Effector memory CD8-positive, alpha-beta T cell (primary cell): ENCODE data around the gene HSD17B1.
"Not testable (repeated sequence)": the region's sequence is repeated elsewhere in the genome, so short reads cannot be mapped to it uniquely, and the experiment has no call there.

Experiments used
- ATAC-seq: fragments of 150-1000 bp; cut with Tn5 transposase; replicated peaks from 2 replicates; pipeline ENCODE4 v1.10.0; 2021; ENCODE audit warnings: mild to moderate bottlenecking, moderate library complexity
- DNase-seq, 3 experiments: peaks; one replicate each; pipeline ENCODE4 v3.0.0; 2021
- H3K27ac Mint-ChIP-seq, 2 donors: one replicate each; pipeline ENCODE4 v1.8.0; 2022; ENCODE audit warnings: mild to moderate bottlenecking in 2 of 2, mixed read lengths in 2 of 2, moderate library complexity in 2 of 2
- H3K27me3 Mint-ChIP-seq, 2 donors: one replicate each; pipeline ENCODE4 v1.8.0; 2022; ENCODE audit warnings: mixed read lengths in 2 of 2
- H3K36me3 Mint-ChIP-seq: one replicate; pipeline ENCODE4 v1.8.0; 2022; ENCODE audit warnings: mild to moderate bottlenecking, moderate library complexity, mixed read lengths; ENCODE audit not compliant: insufficient read depth
- H3K4me1 Mint-ChIP-seq, 2 donors: one replicate each; pipeline ENCODE4 v1.8.0; 2022; ENCODE audit warnings: low read depth in 2 of 2, mixed read lengths in 2 of 2
- H3K4me3 Mint-ChIP-seq, 2 donors: one replicate each; pipeline ENCODE4 v1.8.0; 2022; ENCODE audit warnings: mild to moderate bottlenecking in 2 of 2, mixed read lengths in 2 of 2, moderate library complexity in 2 of 2
- H3K9me3 Mint-ChIP-seq, 2 donors: one replicate each; pipeline ENCODE4 v1.8.0; 2022; ENCODE audit warnings: mixed read lengths in 2 of 2

HSD17B1 gene

DNA sequence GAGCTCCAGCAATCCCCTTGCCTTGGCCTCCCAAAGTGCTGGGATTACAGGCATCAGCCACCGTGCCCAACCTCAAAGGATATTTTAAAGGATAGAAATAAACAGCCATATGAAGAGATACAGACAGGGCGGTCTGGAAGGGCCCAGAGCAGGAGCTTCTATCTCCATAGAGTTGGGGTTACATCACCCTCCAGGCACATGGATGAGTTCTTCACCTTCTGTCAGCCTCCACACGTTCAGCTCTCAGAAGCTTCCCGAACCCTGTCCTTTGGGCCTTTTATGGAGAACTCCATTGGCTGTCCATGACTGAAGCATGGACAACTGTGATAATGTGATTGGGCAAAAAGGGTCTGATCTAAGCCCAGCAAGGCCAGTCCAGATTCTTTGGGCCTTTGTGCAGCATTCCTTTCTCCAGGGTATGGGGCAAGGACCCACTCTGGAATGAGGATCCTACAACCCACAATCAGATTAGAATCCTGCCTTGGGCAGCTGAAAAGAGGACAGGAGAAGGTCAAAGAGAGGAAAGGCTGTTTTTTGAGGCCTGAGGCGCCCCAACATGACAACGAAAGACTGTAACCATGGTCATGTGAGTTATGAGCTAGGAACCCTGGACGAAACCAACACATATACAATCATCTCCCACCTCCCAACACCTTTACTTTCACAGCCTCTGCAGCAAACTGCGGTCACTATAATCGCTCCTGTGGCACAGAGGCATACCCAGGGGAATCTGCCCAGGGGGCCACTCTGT, 6.8 kb upstream of the HSD17B1 start:
- H3K4me1 Mint-ChIP-seq = peaks cover 13 to 19% of the 10 kb centered on the region in 2 donors
- not testable (repeated sequence) for H3K27ac Mint-ChIP-seq, DNase-seq

DNA sequence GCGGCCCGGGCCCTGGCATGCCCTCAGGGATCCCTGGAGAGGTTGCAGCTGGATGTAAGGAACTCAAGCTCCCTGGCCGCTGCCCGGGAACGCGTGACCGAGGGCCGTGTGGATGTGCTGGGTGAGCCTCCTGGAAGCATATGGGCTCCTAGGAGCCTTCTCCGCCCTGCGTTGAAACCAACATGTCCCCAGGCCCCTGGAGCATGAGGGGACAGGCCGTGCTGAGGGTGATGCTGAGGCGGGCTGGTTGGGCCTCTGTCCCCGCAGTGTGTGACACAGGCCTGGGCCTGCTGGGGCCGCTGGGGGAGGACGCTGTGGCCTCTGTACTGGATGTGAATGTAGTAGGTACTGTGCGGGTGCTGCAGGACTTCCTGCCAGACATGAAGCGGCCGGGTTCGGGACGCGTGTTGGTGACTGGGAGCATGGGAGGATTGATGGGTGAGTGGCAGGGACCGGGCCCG, 5.7 kb upstream of the HSD17B1 start:
- no peak for ATAC-seq
- Mint-ChIP-seq H3K4me1 (peaks cover 11 to 16% of the 10 kb centered on the region in 2 donors), H3K27ac (no peak overlapping the region), H3K27me3 (no peaks in the 10 kb centered on the region), H3K36me3 (peaks cover 5% of the 10 kb centered on the region), H3K4me3 (peak overlapping the region in 1 of 2 donors; percentile 33), H3K9me3 (no peaks in the 10 kb centered on the region)
- no peak for DNase-seq

More for the DNA sequence above, 6.8 kb upstream of the HSD17B1 start:
- H3K9me3 Mint-ChIP-seq, H3K27me3 Mint-ChIP-seq, H3K4me3 Mint-ChIP-seq, ATAC-seq, H3K36me3 Mint-ChIP-seq: not testable (repeated sequence)

DNA sequence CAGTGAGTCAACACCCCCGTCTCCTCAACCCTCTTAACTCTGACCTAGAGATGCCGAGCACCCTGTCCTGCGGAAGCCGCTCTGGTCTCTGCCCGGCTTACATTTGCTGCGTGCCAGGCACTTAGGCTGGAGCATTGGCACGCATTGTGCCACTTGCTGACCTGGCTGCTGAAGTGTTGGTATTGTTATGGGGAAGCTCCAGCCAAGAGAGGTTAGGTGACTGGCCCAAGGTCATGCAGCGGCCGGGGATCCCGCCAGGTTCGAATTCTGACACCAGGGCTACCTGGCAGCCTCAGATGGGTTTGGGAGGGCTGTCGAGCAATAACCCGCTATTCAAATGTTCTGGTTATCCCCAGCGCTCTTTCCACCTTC, 5.0 kb upstream of the HSD17B1 start:
- ATAC-seq = no peak
- H3K4me1 Mint-ChIP-seq = peaks cover 16 to 18% of the 10 kb centered on the region in 2 donors
- no peaks in the 10 kb centered on the region for H3K9me3 Mint-ChIP-seq

DNA sequence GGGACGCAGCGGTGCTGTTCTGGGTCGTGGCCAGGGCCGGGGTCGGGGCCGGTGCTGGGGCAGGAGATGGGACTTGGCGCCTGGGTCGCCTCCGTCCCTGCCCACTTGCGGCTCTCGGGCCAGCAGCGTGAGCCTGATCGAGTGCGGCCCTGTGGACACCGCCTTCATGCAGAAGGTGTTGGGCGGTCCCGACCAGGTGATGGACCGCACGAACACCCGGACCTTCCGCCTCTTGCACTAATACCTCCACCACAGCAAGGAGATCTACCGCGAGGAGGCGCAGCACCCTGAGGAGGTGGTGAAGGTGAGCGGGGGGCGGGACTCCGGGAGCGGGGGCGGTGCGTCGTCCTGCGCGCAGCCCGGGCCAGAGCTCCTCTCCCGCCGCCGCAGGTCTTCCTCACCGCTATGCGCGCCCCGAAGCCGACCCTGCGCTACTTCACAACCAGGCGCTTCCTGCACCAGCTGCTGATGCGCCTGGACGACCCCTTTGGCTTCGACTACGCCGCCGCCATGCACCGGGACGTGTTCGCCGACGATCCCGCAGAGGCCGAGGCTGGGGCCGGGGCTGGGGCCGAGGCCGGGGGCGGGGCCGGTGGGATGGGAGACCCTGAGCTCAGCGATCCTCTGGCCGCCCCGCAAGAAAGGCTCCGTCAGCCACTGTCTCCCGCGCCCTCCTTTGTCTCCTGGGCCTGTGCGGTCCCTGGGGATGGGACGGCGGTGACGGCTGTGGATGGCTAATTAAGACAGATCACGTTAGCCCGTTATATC, 4.5 kb upstream of the HSD17B1 start:
- DNase-seq (peak; percentile 58 to 74 (median 71)), ATAC-seq (peak; percentile 93)
- no peaks in the 10 kb centered on the region for H3K27me3 Mint-ChIP-seq
- H3K9me3 Mint-ChIP-seq = no peaks in the 10 kb centered on the region
- H3K4me3 Mint-ChIP-seq = peak overlapping the region; percentile 29 to 33
- peaks cover 16 to 21% of the 10 kb centered on the region in 2 donors for H3K4me1 Mint-ChIP-seq
- H3K27ac Mint-ChIP-seq = no peak overlapping the region
- peaks cover 3% of the 10 kb centered on the region for H3K36me3 Mint-ChIP-seq

More for the DNA sequence above, 5.0 kb upstream of the HSD17B1 start:
- Mint-ChIP-seq H3K27ac (no peak overlapping the region), H3K4me3 (peak overlapping the region in 1 of 2 donors; percentile 33), H3K27me3 (no peaks in the 10 kb centered on the region), H3K36me3 (peaks cover 3% of the 10 kb centered on the region)
- no peak for DNase-seq

DNA sequence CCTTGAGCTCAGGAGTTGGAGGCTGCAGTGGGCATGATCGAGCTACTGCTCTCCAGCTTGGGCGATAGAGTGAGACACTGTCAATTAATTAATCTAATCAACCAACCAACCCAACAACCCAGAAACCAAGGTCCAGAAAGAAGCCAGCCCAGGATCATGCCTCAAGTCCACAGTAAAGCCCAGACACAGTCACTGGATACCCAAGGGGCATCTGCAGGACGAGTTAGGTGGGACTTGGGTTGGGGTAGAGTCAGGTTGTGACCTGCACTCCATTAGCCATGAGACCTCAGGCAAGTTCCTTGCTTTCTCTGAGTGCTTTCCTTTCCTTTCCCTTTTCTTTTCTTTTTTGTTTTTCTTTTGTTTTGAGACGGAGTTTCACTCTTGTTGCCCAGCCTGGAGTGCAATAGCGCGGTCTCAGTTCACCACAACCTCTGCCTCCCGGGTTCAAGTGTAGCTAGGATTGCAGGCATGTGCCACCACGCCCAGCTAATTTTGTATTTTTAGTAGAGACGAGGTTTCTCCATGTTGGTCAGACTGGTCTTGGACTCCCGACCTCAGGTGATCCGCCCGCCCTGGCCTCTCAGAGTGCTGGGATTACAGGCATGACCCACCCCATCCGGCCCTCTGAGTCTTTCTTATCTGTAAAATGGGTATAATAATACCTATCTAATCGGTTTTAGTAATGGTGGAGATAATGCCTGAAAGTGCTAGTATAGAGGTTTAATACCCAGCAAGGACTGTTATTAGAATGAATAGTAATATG, 3.5 kb upstream of the HSD17B1 start:
- H3K4me3 Mint-ChIP-seq = peak overlapping the region; percentile 31 to 38
- DNase-seq (no peak), ATAC-seq (no peak)
- H3K36me3 Mint-ChIP-seq = peaks cover 3% of the 10 kb centered on the region
- H3K9me3 Mint-ChIP-seq = no peaks in the 10 kb centered on the region
- peaks cover 22 to 26% of the 10 kb centered on the region in 2 donors for H3K4me1 Mint-ChIP-seq
- H3K27me3 Mint-ChIP-seq = no peaks in the 10 kb centered on the region
- peak overlapping the region in 1 of 2 donors; percentile 38 for H3K27ac Mint-ChIP-seq

DNA sequence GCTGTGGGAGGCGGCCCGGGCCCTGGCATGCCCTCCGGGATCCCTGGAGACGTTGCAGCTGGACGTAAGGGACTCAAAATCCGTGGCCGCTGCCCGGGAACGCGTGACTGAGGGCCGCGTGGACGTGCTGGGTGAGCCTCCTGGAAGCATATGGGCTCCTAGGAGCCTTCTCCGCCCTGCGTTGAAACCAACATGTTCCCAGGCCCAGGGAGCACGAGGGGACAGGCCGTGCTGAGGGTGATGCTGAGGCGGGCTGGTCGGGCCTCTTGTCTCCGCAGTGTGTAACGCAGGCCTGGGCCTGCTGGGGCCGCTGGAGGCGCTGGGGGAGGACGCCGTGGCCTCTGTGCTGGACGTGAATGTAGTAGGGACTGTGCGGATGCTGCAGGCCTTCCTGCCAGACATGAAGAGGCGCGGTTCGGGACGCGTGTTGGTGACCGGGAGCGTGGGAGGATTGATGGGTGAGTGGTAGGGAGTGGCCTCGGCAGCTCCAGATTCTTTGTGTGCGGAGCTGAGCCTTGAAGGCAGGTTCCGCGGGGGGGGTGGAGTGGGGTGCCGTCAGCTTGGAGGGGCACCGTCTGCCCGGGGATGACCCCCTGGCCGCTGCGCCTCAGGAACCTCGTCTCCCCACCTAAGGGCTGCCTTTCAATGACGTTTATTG, 567 bp downstream of the HSD17B1 start:
- DNase-seq (no peak), ATAC-seq (no peak)
- H3K4me1 Mint-ChIP-seq = peaks cover 25 to 31% of the 10 kb centered on the region in 2 donors
- H3K9me3 Mint-ChIP-seq = no peaks in the 10 kb centered on the region
- no peaks in the 10 kb centered on the region for H3K36me3 Mint-ChIP-seq
- H3K27me3 Mint-ChIP-seq = no peaks in the 10 kb centered on the region
- H3K4me3 Mint-ChIP-seq = peak overlapping the region; percentile 89 to 91
- peak overlapping the region; percentile 91 to 93 for H3K27ac Mint-ChIP-seq

DNA sequence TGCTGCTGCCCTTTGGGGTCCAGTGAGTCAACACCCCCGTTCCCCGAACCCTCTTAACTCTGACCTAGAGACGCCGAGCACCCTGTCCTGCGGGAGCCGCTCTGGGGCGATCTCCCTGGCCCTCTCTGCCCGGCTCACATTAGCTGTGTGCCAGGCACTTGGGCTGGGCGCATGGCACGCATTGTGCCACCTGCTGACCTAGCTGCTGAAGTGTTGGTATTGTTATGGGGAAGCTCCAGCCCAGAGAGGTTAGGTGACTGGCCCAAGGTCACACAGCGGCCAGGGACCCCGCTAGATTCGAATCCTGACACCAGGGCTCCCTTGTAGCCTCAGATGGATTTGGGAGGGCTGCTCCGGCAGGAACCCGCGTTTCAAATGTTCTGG, 1.1 kb downstream of the HSD17B1 start:
- ATAC-seq = peak; percentile 11
- peak overlapping the region; percentile 89 to 91 for H3K4me3 Mint-ChIP-seq
- H3K4me1 Mint-ChIP-seq = peaks cover 24 to 31% of the 10 kb centered on the region in 2 donors
- no peaks in the 10 kb centered on the region for H3K27me3 Mint-ChIP-seq
- no peaks in the 10 kb centered on the region for H3K36me3 Mint-ChIP-seq
- no peak for DNase-seq
- no peaks in the 10 kb centered on the region for H3K9me3 Mint-ChIP-seq
- H3K27ac Mint-ChIP-seq = peak overlapping the region; percentile 92 to 93

DNA sequence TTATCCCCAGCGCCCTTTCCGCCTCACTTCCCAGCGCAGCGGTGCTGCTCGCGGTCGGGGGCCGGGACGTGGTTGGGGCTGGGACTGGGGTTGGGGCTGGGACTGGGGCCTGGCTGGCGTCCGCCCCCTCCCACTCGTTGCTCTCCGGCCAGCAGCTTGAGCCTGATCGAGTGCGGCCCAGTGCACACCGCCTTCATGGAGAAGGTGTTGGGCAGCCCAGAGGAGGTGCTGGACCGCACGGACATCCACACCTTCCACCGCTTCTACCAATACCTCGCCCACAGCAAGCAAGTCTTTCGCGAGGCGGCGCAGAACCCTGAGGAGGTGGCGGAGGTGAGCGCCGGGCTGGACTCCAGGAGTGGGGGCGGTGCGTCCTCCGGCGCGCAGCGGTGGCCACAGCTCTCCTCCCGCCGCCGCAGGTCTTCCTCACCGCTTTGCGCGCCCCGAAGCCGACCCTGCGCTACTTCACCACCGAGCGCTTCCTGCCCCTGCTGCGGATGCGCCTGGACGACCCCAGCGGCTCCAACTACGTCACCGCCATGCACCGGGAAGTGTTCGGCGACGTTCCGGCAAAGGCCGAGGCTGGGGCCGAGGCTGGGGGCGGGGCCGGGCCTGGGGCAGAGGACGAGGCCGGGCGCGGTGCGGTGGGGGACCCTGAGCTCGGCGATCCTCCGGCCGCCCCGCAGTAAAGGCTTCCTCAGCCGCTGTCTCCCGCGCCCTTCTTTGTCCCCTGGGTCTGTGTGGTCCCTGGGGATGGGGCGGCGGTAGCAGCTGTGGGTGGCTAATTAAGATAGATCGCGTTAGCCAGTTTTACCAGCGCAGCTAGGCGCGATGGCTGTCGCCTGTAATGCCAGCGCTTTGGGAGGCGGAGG, 1.8 kb downstream of the HSD17B1 start:
- peaks cover 20 to 27% of the 10 kb centered on the region in 2 donors for H3K4me1 Mint-ChIP-seq
- peak overlapping the region; percentile 92 to 93 for H3K27ac Mint-ChIP-seq

DNA sequence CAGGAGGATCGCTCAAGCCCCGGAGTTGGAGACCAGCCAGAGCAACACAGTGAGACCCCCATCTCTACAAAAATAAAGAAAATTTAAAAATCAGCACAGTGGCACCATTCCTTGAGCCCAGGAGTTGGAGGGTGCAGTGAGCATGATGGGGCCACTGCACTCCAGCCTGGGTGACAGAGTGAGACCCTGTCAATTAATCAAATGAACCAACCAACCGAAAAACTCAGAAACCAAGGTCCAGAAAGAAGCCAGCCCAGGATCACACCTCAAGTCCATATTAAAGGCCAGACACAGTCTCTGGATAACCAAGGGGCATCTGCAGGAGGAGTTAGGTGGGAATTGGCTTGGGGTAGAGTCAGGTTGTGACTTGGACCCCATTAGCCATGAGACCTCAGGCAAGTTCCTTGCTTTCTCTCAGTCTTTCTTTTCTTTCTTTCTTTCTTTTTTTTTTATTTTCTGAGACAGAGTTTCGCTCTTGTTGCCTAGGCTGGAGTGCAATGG, 2.4 kb downstream of the HSD17B1 start:
- H3K27me3 Mint-ChIP-seq = no peaks in the 10 kb centered on the region
- H3K9me3 Mint-ChIP-seq = no peaks in the 10 kb centered on the region
- DNase-seq (no peak), ATAC-seq (peak; percentile 2)
- peaks cover 21 to 27% of the 10 kb centered on the region in 2 donors for H3K4me1 Mint-ChIP-seq
- H3K36me3 Mint-ChIP-seq = no peaks in the 10 kb centered on the region
- peak overlapping the region; percentile 92 to 93 for H3K27ac Mint-ChIP-seq
- peak overlapping the region; percentile 89 to 91 for H3K4me3 Mint-ChIP-seq

More for the DNA sequence above, 1.8 kb downstream of the HSD17B1 start:
- DNase-seq (peak; percentile 66 to 68 (median 67)), ATAC-seq (peak; percentile 90)
- no peaks in the 10 kb centered on the region for H3K9me3 Mint-ChIP-seq
- peak overlapping the region; percentile 89 to 91 for H3K4me3 Mint-ChIP-seq
- no peaks in the 10 kb centered on the region for H3K36me3 Mint-ChIP-seq
- H3K27me3 Mint-ChIP-seq = no peaks in the 10 kb centered on the region

DNA sequence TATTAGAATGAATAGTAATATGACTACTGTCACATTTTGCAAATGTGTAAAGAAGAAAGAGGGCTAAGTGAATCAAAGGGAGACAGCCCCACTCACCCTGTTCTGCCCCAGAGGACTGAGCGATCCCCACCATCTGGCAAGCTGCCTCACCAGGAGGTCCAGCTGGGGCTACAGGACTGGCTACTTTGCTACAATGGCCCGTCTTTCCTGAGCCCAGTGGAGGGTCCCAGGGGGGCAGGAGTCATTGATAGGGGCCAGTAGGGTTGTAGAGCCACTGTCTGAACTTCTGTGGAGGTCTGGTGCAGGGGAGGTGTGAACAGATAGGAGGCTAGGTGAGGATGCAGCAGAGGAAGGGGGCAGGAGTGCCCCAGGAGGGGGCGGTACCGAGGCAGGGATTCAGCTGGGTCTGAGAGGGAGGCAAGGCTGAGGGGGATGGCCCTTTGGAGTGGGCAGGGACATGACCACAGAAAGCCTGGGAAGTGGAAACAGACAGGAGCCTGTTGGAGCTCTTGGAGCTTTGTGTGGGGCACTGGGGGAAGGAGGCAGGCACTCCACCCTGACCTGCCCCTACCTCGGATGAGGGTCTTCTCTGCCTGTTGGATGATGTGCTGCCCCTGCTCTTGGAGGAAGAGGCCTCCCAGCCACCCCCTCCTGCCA, 3.4 kb downstream of the HSD17B1 start:
- H3K27me3 Mint-ChIP-seq, H3K9me3 Mint-ChIP-seq, DNase-seq, H3K36me3 Mint-ChIP-seq, ATAC-seq: not testable (repeated sequence)
- Mint-ChIP-seq H3K4me1 (peaks cover 20 to 23% of the 10 kb centered on the region in 2 donors), H3K27ac (peak overlapping the region; percentile 92 to 93), H3K4me3 (peak overlapping the region in 1 of 2 donors; percentile 91)

DNA sequence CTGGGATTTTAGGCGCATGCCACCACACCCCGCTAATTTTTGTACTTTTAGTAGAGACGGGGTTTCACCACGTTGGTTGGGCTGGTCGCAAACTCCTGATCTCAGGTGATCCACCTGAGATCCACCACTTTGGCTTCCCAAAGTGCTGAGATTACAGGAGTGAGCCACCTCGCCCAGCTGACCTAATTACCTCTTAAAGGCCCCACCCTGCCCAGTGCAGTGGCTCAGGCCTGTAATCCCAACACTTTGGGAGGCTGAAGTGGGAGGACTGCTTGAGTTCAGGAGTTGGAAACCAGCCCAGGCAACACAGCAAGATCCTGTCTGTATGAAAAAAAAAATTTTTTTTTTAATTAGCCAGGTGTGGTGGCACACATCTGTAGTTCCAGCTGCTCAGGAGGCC, 6.4 kb downstream of the HSD17B1 start:
- H3K27ac Mint-ChIP-seq = no peak overlapping the region
- H3K4me3 Mint-ChIP-seq = no peak overlapping the region

More for the DNA sequence above, 6.4 kb downstream of the HSD17B1 start:
- ATAC-seq (no peak), DNase-seq (no peak)
- H3K27me3 Mint-ChIP-seq = no peaks in the 10 kb centered on the region
- H3K4me1 Mint-ChIP-seq = peaks cover 26 to 31% of the 10 kb centered on the region in 2 donors
- peaks cover 22% of the 10 kb centered on the region for H3K36me3 Mint-ChIP-seq
- no peaks in the 10 kb centered on the region for H3K9me3 Mint-ChIP-seq
